Pancreas (tissue), 10 donors: ENCODE data around the gene CYGB. TPM values are rescaled to one million over a fixed set of nuclear protein-coding genes. Genes with fewer than 3 reads are reported as not detected.

Source experiments
- ATAC-seq, 4 donors: fragments of 200-7000 bp; cut with Tn5 transposase; one replicate each; pipeline versions ENCODE4 v1.8.0 to v1.9.1; 2020; ENCODE audit warnings: mild to moderate bottlenecking in 4 of 4, moderate library complexity in 4 of 4
- DNase-seq, 6 donors: peaks; one replicate each; pipeline ENCODE4 v3.0.0-alpha.2; 2020
- FAIRE-seq: peaks from 2 replicates; lab custom pipeline; 2012; peaks lifted over from hg19 to GRCh38; lab: Jason Lieb, UNC
- H3K27ac ChIP-seq, 4 donors: fragments of 200-600 bp; sonication (generic); 1 replicate in 3 of 4; 2 replicates in 1 of 4; pipeline versions ENCODE4 v1.5.0 to v1.8.0; 2020
- H3K27me3 ChIP-seq, 4 donors: fragments of 200-600 bp; one replicate each; pipeline ENCODE4 v1.8.0; 2021
- H3K36me3 ChIP-seq, 3 donors: fragments of 200-600 bp; sonication (generic) in 1 of 3; one replicate each; pipeline versions ENCODE4 v1.5.0 to v1.8.0; 2020 to 2021
- H3K4me1 ChIP-seq, 3 donors: fragments of 200-600 bp; one replicate each; pipeline ENCODE4 v1.8.0; 2021
- H3K4me3 ChIP-seq, 4 donors: fragments of 200-600 bp; sonication (generic) in 2 of 4; one replicate each; pipeline versions ENCODE4 v1.5.0 to v1.8.0; 2020 to 2021
- H3K9me3 ChIP-seq, 4 donors: fragments of 200-600 bp; one replicate each; pipeline ENCODE4 v1.8.0; 2021
- WGBS, 2 donors: extraction: QIAGEN DNeasy Blood & Tissue Kit; methylation state at CpG; one replicate each; pipeline ENCODE4 v1.1.7; 2013; 5-methylcytosine and 5-hydroxymethylcytosine counted together
- intact Hi-C, 3 donors: fragments of 100-400 bp; cut with DNase I; formaldehyde crosslinking; loops; one replicate each; pipeline versions ENCODE4 v1.11.1 to v1.14.2; 2022
- polyA plus RNA-seq, 2 donors: library from polyadenylated mRNA; stranded (reverse); fragments of 200-250 nt; gene quantifications; one replicate each; pipeline ENCODE4 v1.2.3, GENCODE V29; 2013
- total RNA-seq, 6 donors: library from RNA; stranded (reverse); fragmentation: NEBNext Ultra II Directional in 4 of 6; extraction: Animal tissue kit (Norgen Biotek cat#: 25700) in 4 of 6; gene quantifications; one replicate each; pipeline versions ENCODE4 v1.2.1 to v1.2.4, GENCODE V29; 2021 to 2023
- TF ChIP-seq, protein P1 (sequence below), 4 donors: fragments of 200-600 bp; sonication (generic) in 3 of 4; IDR thresholded peaks; one replicate each; pipeline versions ENCODE4 v1.5.0 to v1.8.0; 2021; ENCODE audit warnings: antibody characterized with exemption in 4 of 4
- donor health status: healthy with polysubstance abuse.
- donor health status: DM: no; HTN: no; CAD: no; lungs with moderate emphysema.
- donor health status: DM: no; HTN: no; CAD: no.
- donor health status: control.
- donor health status: control.
- donor health status: Bipolar disorder and iron deficiency.
- donor health status: DM: yes; HTN: yes; CAD: no.
- donor health status: DM: no; HTN: no; CAD: no.
- donor health status: DM: no; HTN: no; CAD: no.
- donor health status: DM: yes; HTN: yes; CAD: no.

CYGB gene
- total and polyA plus RNA-seq, 8 donors = 2.6 to 15.7 (median 8.2) TPM

DNA sequence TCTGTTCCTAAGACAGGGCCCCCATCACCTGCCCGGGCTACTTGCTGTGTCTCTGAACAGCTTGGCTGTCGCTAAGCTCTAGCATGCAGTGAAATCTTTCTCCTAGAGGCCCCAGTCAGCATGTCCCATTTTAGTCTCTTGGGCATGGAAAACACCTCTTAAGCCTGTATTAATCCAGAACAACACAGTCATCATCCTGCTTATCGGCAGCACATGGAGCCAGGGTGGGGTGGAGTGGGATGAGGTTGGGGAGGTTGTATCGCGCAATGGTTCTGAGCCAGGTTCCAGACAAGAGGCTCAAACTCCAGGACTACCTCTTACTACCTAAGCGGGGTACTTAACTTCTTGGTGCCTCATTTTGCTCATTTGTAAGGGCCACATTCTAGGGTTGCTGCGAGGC is 40.4 kb upstream of the CYGB start:
- Histone ChIP-seq H3K4me1 (no peaks in the 10 kb centered on the region), H3K27me3 (no peaks in the 10 kb centered on the region), H3K9me3 (no peaks in the 10 kb centered on the region), H3K36me3 (no peaks in the 10 kb centered on the region), H3K27ac (no peak overlapping the region), H3K4me3 (no peak overlapping the region)
- TF ChIP-seq, protein P1, sequence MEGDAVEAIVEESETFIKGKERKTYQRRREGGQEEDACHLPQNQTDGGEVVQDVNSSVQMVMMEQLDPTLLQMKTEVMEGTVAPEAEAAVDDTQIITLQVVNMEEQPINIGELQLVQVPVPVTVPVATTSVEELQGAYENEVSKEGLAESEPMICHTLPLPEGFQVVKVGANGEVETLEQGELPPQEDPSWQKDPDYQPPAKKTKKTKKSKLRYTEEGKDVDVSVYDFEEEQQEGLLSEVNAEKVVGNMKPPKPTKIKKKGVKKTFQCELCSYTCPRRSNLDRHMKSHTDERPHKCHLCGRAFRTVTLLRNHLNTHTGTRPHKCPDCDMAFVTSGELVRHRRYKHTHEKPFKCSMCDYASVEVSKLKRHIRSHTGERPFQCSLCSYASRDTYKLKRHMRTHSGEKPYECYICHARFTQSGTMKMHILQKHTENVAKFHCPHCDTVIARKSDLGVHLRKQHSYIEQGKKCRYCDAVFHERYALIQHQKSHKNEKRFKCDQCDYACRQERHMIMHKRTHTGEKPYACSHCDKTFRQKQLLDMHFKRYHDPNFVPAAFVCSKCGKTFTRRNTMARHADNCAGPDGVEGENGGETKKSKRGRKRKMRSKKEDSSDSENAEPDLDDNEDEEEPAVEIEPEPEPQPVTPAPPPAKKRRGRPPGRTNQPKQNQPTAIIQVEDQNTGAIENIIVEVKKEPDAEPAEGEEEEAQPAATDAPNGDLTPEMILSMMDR (IDR thresholded peaks at IDR 0.05) = no peak
- intact Hi-C loops = no loop called here
- 89 to 94% methylated on average over 7 of the region's 7 CpGs for WGBS, 2 donors
- FAIRE-seq (no peak), ATAC-seq (no peak), DNase-seq (no peak)

DNA sequence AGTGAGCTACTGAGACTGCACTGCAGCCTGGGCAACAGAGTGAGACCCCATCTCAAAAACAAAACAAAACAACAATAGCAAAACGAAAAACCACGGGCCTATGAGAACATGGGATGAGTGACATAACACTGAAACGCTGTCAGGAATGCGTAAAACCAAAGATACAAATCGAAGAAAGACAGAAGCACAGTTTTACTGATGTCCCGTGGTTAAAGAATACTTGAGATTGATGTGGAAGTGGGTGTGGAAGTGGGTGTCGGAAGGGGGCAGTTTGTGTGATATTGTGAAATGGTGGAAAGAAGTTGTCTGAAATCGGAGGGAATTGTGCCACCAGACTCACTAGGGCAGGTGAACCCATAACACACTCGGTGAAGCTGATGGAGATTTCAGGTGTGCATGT is 38.7 kb upstream of the CYGB start:
- intact Hi-C loops = no loop called here
- ATAC-seq (no peak), FAIRE-seq (no peak), DNase-seq (no peak)
- Histone ChIP-seq H3K27ac (no peak overlapping the region), H3K36me3 (no peaks in the 10 kb centered on the region), H3K4me3 (no peak overlapping the region), H3K9me3 (no peaks in the 10 kb centered on the region), H3K4me1 (no peaks in the 10 kb centered on the region), H3K27me3 (no peaks in the 10 kb centered on the region)
- 81 to 89% methylated on average over 9 of the region's 9 CpGs for WGBS, 2 donors
- TF ChIP-seq, protein P1 (IDR thresholded peaks at IDR 0.05) = no peak

DNA sequence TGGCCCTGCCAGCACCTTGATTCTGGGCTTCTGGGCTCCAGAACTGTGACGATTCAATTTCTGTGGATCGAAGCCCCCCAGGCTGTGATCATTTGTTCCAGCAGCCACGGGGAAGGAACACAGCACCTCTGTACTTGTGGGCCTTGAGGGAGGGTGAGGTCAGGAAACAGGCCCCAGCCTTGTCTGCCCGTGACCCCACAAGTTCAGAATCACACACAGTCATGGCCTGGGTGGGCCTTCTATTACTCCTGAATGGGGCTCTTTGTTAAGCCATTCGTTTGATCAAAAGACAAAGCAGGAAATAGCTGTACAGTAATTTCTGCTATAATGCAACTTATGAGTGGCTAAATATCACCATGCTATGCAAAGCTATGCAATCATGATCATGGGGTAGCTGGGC is 38.1 kb upstream of the CYGB start:
- DNase-seq (no peak), ATAC-seq (no peak), FAIRE-seq (no peak)
- 68 to 76% methylated on average over 5 of the region's 5 CpGs for WGBS, 2 donors
- H3K36me3 ChIP-seq = no peaks in the 10 kb centered on the region
- no peak overlapping the region for H3K27ac ChIP-seq
- H3K27me3 ChIP-seq = no peaks in the 10 kb centered on the region
- H3K9me3 ChIP-seq = no peaks in the 10 kb centered on the region
- TF ChIP-seq, protein P1 (IDR thresholded peaks at IDR 0.05) = no peak
- H3K4me1 ChIP-seq = no peaks in the 10 kb centered on the region
- intact Hi-C loops = no loop called here
- no peak overlapping the region for H3K4me3 ChIP-seq

DNA sequence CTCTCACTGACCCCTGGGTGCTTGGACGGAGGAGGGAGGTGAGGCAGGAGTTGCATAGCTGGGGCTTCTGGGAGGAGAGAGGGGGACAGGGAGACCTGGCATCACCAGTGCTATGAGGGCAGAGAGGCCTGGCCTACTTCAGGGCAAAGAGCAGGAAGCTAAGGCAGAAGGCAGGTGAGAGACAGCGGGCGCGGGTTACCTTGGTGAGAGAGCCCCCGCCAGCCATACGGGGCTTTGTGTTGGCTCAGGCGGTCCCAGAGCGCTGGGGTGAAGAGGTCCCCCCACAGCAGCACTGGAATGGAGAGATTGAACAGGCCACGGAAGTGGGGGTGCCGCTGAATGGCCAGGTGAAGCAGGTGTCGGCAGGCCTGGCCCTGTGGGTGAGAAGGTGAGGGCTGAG is 36.7 kb upstream of the CYGB start:
- Histone ChIP-seq H3K27ac (no peak overlapping the region), H3K27me3 (no peaks in the 10 kb centered on the region), H3K4me1 (no peaks in the 10 kb centered on the region), H3K4me3 (no peak overlapping the region), H3K9me3 (no peaks in the 10 kb centered on the region), H3K36me3 (no peaks in the 10 kb centered on the region)
- TF ChIP-seq, protein P1 (IDR thresholded peaks at IDR 0.05) = no peak
- FAIRE-seq (no peak), ATAC-seq (no peak), DNase-seq (no peak)
- intact Hi-C loops = no loop called here
- WGBS, 2 donors = 87 to 92% methylated on average over 11 of the region's 11 CpGs

DNA sequence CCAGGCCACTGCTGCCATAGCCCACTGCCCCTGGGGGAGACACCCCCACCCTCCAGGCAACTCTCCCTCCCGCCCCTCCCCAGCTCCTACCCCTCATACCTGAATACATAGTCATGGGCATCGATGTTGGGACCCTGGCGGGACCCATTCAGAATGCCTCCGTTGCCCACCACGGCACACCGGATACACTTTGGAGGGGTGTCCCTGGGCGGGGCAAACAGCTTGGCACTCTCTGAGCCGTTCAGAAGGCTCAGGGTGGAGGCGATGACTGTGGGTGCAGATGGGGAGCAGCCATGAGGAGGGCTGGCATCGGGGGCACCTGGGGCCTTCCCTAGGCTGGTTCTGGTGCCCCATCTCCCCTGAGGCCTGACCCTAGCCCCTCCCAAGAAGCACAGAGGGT is 35.6 kb upstream of the CYGB start:
- no peak overlapping the region for H3K4me3 ChIP-seq
- intact Hi-C loops = no loop called here
- no peak for FAIRE-seq
- H3K4me1 ChIP-seq = no peaks in the 10 kb centered on the region
- no peaks in the 10 kb centered on the region for H3K9me3 ChIP-seq
- no peak overlapping the region for H3K27ac ChIP-seq
- H3K27me3 ChIP-seq = no peaks in the 10 kb centered on the region
- ATAC-seq = no peak
- TF ChIP-seq, protein P1 (IDR thresholded peaks at IDR 0.05) = no peak
- WGBS, 2 donors = 89 to 93% methylated on average over 10 of the region's 10 CpGs
- H3K36me3 ChIP-seq = no peaks in the 10 kb centered on the region
- no peak for DNase-seq
